HEK293 (cell line): Measurements from ENCODE around the gene RETREG2.

Experiments
- CTCF ChIA-PET: fragments of 350-600 bp; formaldehyde crosslinking; extraction: SDS; loops from one replicate; lab custom pipeline; 2021; ENCODE audit warnings: antibody characterized with exemption; lab: Yijun Ruan, JAX
- POLR2A ChIA-PET: fragments of 300-600 bp; formaldehyde crosslinking; extraction: SDS; loops from one replicate; lab custom pipeline; 2020; ENCODE audit warnings: antibody characterized with exemption, inconsistent platforms; lab: Yijun Ruan, JAX
- H3K27ac ChIP-seq: fragments of 200-500 bp; sonication (Bioruptor generic); 2 replicates; pipeline ENCODE4 v1.5.1; 2014; ENCODE audit warnings: low read depth, low read length, control low read depth, inconsistent platforms; ENCODE audit errors: extremely low read depth
- H3K36me3 ChIP-seq, 2 experiments: fragments of 200-500 bp in 1 of 2; sonication (Bioruptor generic) in 1 of 2; 1 replicate in 1 of 2; 2 replicates in 1 of 2; pipeline ENCODE4 v1.5.1; 2014 to 2017; ENCODE audit warnings: inconsistent platforms in 2 of 2, low read length in 2 of 2; ENCODE audit not compliant: control insufficient read depth in 2 of 2, insufficient read depth in 1 of 2
- H3K4me1 ChIP-seq: fragments of 200-500 bp; sonication (Bioruptor generic); 2 replicates; pipeline ENCODE4 v1.5.1; 2014; ENCODE audit warnings: mild to moderate bottlenecking, low read length, inconsistent platforms; ENCODE audit not compliant: control insufficient read depth, insufficient read depth
- H3K4me3 ChIP-seq: 2 replicates; pipeline ENCODE4 v1.5.1; 2011; ENCODE audit warnings: low read depth, mild to moderate bottlenecking, control low read depth, low read length, moderate library complexity
- H3K9me3 ChIP-seq: fragments of 200-500 bp; sonication (Bioruptor generic); 2 replicates; pipeline ENCODE4 v1.5.1; 2014; ENCODE audit warnings: low read depth, low read length, inconsistent platforms; ENCODE audit not compliant: control insufficient read depth, insufficient read depth
- GLI4 ChIP-seq: fragments of 450-650 bp; formaldehyde crosslinking; IDR thresholded peaks from 2 replicates; pipeline ENCODE4 v1.5.1; 2016; ENCODE audit warnings: missing biosample characterization, missing genetic modification characterization
- INSM2 ChIP-seq: fragments of 450-650 bp; formaldehyde crosslinking; IDR thresholded peaks from 2 replicates; pipeline ENCODE4 v1.5.1; 2016; ENCODE audit warnings: missing biosample characterization, missing genetic modification characterization
- KLF1 ChIP-seq: fragments of 450-650 bp; formaldehyde crosslinking; IDR thresholded peaks from 2 replicates; pipeline ENCODE4 v1.5.1; 2016; ENCODE audit warnings: missing biosample characterization, missing genetic modification characterization
- KLF17 ChIP-seq: fragments of 450-650 bp; formaldehyde crosslinking; IDR thresholded peaks from 2 replicates; pipeline ENCODE4 v1.5.1; 2016; ENCODE audit warnings: missing biosample characterization, missing genetic modification characterization
- MEIS1 ChIP-seq: sonication (generic); formaldehyde crosslinking; IDR thresholded peaks from 2 replicates; pipeline ENCODE4 v1.8.1; 2022; ENCODE audit warnings: missing genetic modification reagents, mild to moderate bottlenecking, borderline replicate concordance
- PBX3 ChIP-seq: sonication (generic); formaldehyde crosslinking; IDR thresholded peaks from 2 replicates; pipeline ENCODE4 v1.8.1; 2022; ENCODE audit warnings: mild to moderate bottlenecking, moderate library complexity, missing genetic modification reagents
- PRDM10 ChIP-seq: fragments of 450-650 bp; formaldehyde crosslinking; IDR thresholded peaks from 2 replicates; pipeline ENCODE4 v1.5.1; 2016; ENCODE audit warnings: missing biosample characterization, missing genetic modification characterization
- REPIN1 ChIP-seq: fragments of 450-650 bp; formaldehyde crosslinking; IDR thresholded peaks from 2 replicates; pipeline ENCODE4 v1.5.1; 2017; ENCODE audit warnings: missing biosample characterization, missing genetic modification characterization, low read depth
- SP2 ChIP-seq: fragments of 450-650 bp; formaldehyde crosslinking; IDR thresholded peaks from 2 replicates; pipeline ENCODE4 v1.5.1; 2016; ENCODE audit warnings: missing biosample characterization, missing genetic modification characterization
- ZBTB10 ChIP-seq: fragments of 450-650 bp; formaldehyde crosslinking; IDR thresholded peaks from 2 replicates; pipeline ENCODE4 v1.5.1; 2016; ENCODE audit warnings: missing biosample characterization, missing genetic modification characterization
- ZBTB20 ChIP-seq: fragments of 450-650 bp; formaldehyde crosslinking; IDR thresholded peaks from 2 replicates; pipeline ENCODE4 v1.5.1; 2016; ENCODE audit warnings: missing biosample characterization, missing genetic modification characterization
- ZFHX2 ChIP-seq: fragments of 450-650 bp; formaldehyde crosslinking; conservative IDR thresholded peaks from 2 replicates; pipeline ENCODE4 v1.5.1; 2016; ENCODE audit warnings: missing biosample characterization, missing genetic modification characterization
- ZNF335 ChIP-seq: fragments of 450-650 bp; formaldehyde crosslinking; conservative IDR thresholded peaks from 2 replicates; pipeline ENCODE4 v1.5.1; 2016; ENCODE audit warnings: missing biosample characterization, missing genetic modification characterization
- ZNF426 ChIP-seq: fragments of 450-650 bp; formaldehyde crosslinking; IDR thresholded peaks from 2 replicates; pipeline ENCODE4 v1.5.1; 2017; ENCODE audit warnings: missing biosample characterization, missing genetic modification characterization, mild to moderate bottlenecking, inconsistent platforms, moderate library complexity
- ZNF558 ChIP-seq: fragments of 450-650 bp; formaldehyde crosslinking; IDR thresholded peaks from 2 replicates; pipeline ENCODE4 v1.5.1; 2016; ENCODE audit warnings: missing biosample characterization, missing genetic modification characterization
- ZNF654 ChIP-seq: fragments of 450-650 bp; formaldehyde crosslinking; IDR thresholded peaks from 2 replicates; pipeline ENCODE4 v1.5.1; 2016; ENCODE audit warnings: low read depth, missing biosample characterization, missing genetic modification characterization
- ZNF843 ChIP-seq: fragments of 450-650 bp; formaldehyde crosslinking; IDR thresholded peaks from 2 replicates; pipeline ENCODE4 v1.5.1; 2016; ENCODE audit warnings: missing biosample characterization, missing genetic modification characterization

RETREG2 gene

GRCh38 chr2:219149667-219150066 is 28.4 kb upstream of the RETREG2 start (continued):
- no peak for TF ChIP-seq REPIN1 (tag by site-specific recombination)
- TF ChIP-seq KLF1 (tag by site-specific recombination) = no peak
- TF ChIP-seq, all 188 proteins: peak for 0

GRCh38 chr2:219155054-219155644 is 22.9 kb upstream of the RETREG2 start:
- TF ChIP-seq ZNF335 (no peak), SP2 (tag by site-specific recombination) (no peak), KLF17 (no peak), INSM2 (no peak), ZFHX2 (tag by site-specific recombination) (no peak), ZNF654 (tag by site-specific recombination) (peak; percentile 56), ZNF426 (tag by site-specific recombination) (no peak), ZBTB20 (tag by site-specific recombination) (no peak), GLI4 (no peak), ZBTB10 (tag by site-specific recombination) (no peak), ZNF558 (tag by site-specific recombination) (no peak), ZNF843 (tag by site-specific recombination) (no peak), MEIS1 (CRISPR knock-in tag) (no peak), PBX3 (no peak), PRDM10 (tag by site-specific recombination) (peak; percentile 86)
- TF ChIP-seq, all 188 proteins: peak for 2
- Histone ChIP-seq H3K27ac (no peak overlapping the region), H3K36me3 (peaks cover 6 to 29% of the 10 kb centered on the region in 2 experiments), H3K4me3 (no peak overlapping the region), H3K9me3 (no peaks in the 10 kb centered on the region), H3K4me1 (0 out of 2 replicates have a peak, but pooled peaks cover 2% of the 10 kb centered on the region)
- ChIA-PET POLR2A (interaction anchor here (1.0 kb wide), 1 partner anchor 125 kb away, joined by 5 read pairs; no protein-coding TSS in a partner anchor), CTCF (interaction anchor here (0.6 to 9.1 kb wide), 53 partner anchors 9 to 882 kb away, joined by 3 to 123 read pairs (median 5); partner anchors contain the start of genes CNPPD1 and IHH)
